Mammary epithelial cell (primary cell): Measurements from ENCODE around the gene ZNF197.

Source experiments
- EZH2 ChIP-seq: IDR thresholded peaks from 2 replicates; pipeline ENCODE4 v1.6.1; 2012; ENCODE audit warnings: low read length, inconsistent platforms, borderline replicate concordance
- TF ChIP-seq, protein P1 (sequence below), 2 donors: IDR thresholded peaks in 1 of 2; conservative IDR thresholded peaks in 1 of 2; 2 replicates each; pipeline ENCODE4 v1.5.1; 2011 to 2012; ENCODE audit warnings: inconsistent platforms in 2 of 2, low read length in 2 of 2, mild to moderate bottlenecking in 2 of 2, control low read depth in 1 of 2, low read depth in 1 of 2; ENCODE audit not compliant: insufficient read depth in 1 of 2; ENCODE audit errors: extremely low read depth in 1 of 2

DNA sequence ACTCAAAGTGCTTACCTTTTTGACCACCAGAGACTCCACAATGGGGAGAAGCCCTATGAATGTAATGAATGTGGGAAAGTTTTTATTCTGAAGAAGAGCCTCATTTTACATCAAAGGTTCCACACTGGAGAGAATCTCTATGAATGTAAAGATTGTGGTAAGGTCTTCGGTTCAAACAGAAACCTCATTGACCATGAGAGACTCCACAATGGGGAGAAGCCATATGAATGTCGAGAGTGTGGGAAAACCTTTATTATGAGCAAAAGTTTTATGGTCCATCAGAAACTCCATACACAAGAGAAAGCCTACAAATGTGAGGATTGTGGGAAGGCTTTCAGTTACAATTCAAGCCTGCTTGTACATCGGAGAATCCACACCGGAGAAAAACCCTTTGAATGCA lies 18.2 kb downstream of the ZNF197 start:
- TF ChIP-seq EZH2 = no peak
- TF ChIP-seq, protein P1, sequence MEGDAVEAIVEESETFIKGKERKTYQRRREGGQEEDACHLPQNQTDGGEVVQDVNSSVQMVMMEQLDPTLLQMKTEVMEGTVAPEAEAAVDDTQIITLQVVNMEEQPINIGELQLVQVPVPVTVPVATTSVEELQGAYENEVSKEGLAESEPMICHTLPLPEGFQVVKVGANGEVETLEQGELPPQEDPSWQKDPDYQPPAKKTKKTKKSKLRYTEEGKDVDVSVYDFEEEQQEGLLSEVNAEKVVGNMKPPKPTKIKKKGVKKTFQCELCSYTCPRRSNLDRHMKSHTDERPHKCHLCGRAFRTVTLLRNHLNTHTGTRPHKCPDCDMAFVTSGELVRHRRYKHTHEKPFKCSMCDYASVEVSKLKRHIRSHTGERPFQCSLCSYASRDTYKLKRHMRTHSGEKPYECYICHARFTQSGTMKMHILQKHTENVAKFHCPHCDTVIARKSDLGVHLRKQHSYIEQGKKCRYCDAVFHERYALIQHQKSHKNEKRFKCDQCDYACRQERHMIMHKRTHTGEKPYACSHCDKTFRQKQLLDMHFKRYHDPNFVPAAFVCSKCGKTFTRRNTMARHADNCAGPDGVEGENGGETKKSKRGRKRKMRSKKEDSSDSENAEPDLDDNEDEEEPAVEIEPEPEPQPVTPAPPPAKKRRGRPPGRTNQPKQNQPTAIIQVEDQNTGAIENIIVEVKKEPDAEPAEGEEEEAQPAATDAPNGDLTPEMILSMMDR (conservative IDR thresholded peaks at IDR 0.05 in 1 of 2, IDR thresholded peaks at IDR 0.05 in 1 of 2; ENCODE audit: extremely low read depth in 1 of 2, insufficient read depth in 1 of 2, low read depth in 1 of 2, low read length in 2 of 2) = no peak
